Inferior parietal cortex (tissue), 1 donor: ENCODE results near the gene ACTR8.
A peak's percentile ranks its signal among the peaks of the same experiment; 100 is the strongest.

ENCODE experiments used
- DNase-seq: peaks from one replicate; pipeline ENCODE4 v3.0.0-alpha.2; 2016; ENCODE audit errors: extremely low spot score

The ACTR8 gene

GRCh38 chr3:53865732-53866499 lies 16.0 kb downstream of the ACTR8 start:
- no peak for DNase-seq

GRCh38 chr3:53863145-53863544 lies 18.8 kb downstream of the ACTR8 start:
- no peak for DNase-seq

DNA sequence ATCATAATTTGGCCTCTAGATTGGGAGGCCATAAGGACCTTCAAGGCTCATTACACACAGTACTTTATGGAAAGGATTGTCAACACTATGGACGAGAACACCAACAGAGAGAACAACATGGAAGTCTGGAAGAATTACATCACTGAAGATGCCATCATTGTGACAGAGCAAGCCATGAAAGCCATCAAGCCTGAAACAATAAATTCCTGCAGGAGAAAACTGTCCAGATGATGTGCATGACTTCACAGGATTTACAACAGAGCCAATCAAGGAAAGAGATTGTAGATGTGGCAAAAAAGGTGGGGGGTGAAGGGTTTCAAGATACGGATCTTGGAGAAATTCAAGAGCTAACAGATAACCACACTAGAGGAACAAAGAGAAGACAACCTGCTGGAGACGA lies 19.7 kb downstream of the ACTR8 start:
- DNase-seq, result no peak

DNA sequence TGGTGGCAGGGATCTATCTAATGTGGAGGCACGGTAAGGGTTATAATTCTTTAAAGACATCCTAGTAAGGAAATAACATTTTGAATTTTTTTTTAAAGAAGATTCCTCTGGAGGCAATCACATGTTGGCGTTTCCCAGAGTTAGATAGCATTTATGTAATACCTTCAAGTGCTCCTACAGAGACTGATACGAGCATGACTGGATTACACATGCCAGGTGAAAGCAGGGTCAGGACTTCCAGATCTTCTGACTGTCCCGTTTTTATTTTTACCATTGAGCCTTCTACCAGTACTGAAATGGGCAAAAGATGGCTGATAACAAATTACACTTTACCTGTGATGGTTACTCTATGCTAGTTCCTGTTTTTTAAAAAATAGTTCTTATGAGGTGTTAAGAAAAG lies 21.8 kb downstream of the ACTR8 start:
- no peak for DNase-seq

- DNase-seq, result no peak
These were observed 22.8 kb downstream of the ACTR8 start for GRCh38 chr3:53859178-53859577.

DNA sequence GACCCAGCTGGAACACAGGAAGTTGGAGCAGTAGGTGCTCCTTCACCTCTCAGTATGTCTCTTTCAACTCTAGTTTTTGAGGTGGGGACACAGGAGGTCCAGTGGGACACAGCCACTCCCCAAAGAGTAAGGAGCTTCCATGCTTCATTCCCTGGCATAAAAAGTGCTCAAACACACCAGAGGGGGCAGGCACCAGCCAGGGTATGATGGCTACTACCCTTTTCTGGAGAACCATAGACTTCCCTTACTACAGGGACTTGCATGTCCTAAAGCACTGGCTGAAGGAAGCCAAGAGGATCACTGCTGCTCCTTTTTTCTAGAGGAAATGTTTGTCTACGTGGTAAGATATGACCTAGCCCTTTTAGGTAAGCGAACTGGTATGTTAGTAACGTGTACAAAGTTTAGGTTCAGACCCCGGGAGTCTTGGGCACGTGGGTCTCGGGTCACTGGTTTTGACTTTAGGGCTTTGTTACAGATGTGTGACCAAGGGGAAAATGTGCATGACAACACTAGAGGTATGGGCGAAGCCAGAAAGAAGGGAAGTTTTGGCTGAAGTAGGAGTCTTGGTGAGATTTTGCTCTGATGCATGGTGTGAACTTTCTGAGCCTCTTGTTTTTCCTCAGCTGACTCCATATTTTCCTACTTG lies 23.7 kb downstream of the ACTR8 start:
- DNase-seq, result no peak

DNA sequence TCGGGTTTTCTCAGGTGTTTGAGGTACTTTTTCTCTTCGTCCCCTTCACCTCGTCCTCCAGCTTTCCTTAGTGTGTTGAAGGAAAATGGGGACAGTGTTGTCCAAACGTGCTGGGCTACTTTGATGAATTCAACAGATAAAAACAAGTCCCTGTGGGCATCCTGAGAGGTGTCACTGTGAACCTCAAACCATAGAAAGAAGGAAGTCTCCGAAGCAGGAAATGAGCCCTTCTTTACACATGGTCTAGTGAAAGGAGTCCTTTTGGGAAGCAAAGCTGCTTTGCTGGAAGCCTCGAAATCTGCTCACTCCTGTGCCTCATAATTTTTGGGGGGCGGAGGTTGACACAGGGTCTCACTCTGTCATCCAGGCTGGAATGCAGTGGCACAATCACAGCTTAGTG lies 25.0 kb downstream of the ACTR8 start:
- no peak for DNase-seq

GRCh38 chr3:53850895-53851294 lies 31.1 kb downstream of the ACTR8 start:
- no peak for DNase-seq

DNA sequence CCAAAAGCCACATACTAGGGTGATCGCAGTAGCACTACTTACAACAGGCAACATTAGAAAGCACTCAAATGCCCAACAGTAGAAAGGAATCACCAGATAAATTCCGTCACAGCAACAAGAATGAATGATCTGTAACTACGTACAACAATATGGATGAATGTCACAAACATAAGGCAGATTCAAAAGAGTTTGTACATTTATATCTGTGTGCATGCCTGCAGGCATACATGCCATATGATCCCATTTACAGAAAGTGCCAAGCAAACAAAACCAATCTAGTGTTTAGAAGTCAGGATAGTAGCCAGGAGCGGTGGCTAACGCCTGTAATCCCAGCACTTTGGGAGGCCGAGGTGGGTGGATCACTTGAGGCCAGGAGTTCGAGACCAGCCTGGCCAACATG lies 32.0 kb downstream of the ACTR8 start:
- no peak for DNase-seq

GRCh38 chr3:53846851-53847155 lies 35.1 kb downstream of the ACTR8 start:
- no peak for DNase-seq

DNA sequence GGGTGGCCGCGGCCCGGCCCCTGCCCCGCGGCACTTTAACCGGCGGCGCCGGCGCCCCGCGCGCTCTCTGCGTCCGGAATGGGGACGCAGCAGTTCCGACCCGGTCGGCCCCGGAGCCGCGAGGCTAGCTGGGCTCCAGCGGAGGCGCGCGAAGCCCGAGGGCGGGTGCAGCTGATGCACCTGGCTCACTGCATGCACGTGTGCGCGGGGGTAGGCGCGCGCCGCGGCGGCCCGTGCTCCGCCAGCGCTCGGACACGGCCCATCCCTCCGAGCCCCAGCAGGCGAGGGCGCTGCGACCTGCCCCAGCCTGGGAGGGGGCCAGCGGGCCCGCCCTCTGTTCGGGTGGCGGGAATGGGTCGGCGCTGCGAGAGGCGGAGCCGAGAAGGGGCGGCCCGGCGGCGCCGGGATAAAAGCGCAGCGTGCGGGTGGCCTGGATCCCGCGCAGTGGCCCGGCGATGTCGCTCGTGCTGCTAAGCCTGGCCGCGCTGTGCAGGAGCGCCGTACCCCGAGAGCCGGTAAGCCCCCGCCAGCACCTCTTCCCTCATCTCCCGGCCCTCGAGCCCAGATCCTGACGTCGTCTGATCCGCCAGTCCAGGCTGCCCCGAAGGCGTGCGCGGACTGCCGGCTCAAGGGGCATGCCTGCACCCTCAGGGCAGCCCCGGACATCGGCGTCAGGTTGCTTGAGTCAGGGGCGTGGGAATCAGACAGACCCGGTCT lies 35.7 kb downstream of the ACTR8 start, which contains the start of the genes CHDH and IL17RB:
CHDH (minus strand) TSS at position 286 of the 717 bp plus-strand sequence. CDS start 22,411 bp downstream, outside the sequence.
IL17RB (plus strand) TSS at position 435 of the 717 bp plus-strand sequence; CDS start at position 456, 21 bp downstream.
- peak; percentile 44 for DNase-seq

GRCh38 chr3:53845881-53846133 lies 36.1 kb downstream of the ACTR8 start:
- no peak for DNase-seq

GRCh38 chr3:53845103-53845880 lies 36.7 kb downstream of the ACTR8 start:
- DNase-seq, result peak; percentile 39

GRCh38 chr3:53844262-53845102 lies 37.5 kb downstream of the ACTR8 start:
- DNase-seq, result peak; percentile 9

- no peak for DNase-seq
These were observed 38.5 kb downstream of the ACTR8 start for GRCh38 chr3:53843195-53844177.

GRCh38 chr3:53842436-53843194 lies 39.3 kb downstream of the ACTR8 start:
- peak; percentile 83 for DNase-seq

DNA sequence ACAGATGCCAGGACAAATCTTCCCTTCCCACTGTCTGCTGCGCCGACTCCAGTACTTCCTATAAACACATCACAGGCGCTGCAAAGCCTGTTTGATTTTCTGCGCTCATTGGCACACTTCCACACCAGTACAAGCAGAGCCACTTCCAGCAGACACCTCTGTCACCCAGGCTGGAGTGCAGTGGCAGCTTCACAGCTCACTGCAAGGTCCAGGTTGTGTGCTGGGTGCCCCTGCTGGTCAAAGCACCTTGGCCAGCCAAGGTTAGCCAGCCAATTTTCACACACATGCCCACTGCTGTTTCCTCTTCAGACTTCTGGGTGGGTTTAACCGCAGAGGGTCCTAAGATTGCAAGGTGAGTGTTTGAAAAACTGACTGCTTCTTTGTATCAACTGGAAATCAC lies 40.7 kb downstream of the ACTR8 start:
- DNase-seq, result no peak

- DNase-seq, result no peak
These were observed 44.6 kb downstream of the ACTR8 start for GRCh38 chr3:53837331-53837730.
